PC-9 (cell line): ENCODE results near the gene UROD.

Source experiments
- CTCF ChIP-seq: fragments of 200-600 bp; sonication (generic); conservative IDR thresholded peaks from 2 replicates; pipeline ENCODE4 v1.6.1; 2017; ENCODE audit warnings: mixed run types, antibody characterized with exemption, mild to moderate bottlenecking, moderate library complexity
- EZH2 ChIP-seq: fragments of 200-600 bp; sonication (generic); IDR thresholded peaks from 2 replicates; pipeline ENCODE4 v1.8.0; 2017; ENCODE audit warnings: antibody characterized with exemption, low read depth

- TF ChIP-seq CTCF (no peak), EZH2 (no peak)
Observed at GRCh38 chr1:45012639-45013278, 705 bp downstream of the UROD start.
